Adrenal gland (tissue), 12 donors: ENCODE measurements around the gene USP49. TPM values are rescaled to one million over a fixed set of nuclear protein-coding genes. Genes with fewer than 3 reads are reported as not detected.

Experiments used
- DNase-seq, 7 donors: peaks; one replicate each; pipeline ENCODE4 v3.0.0-alpha.2; 2019 to 2020
- H3K27ac ChIP-seq, 5 donors: fragments of 200-600 bp; sonication (generic) in 4 of 5; 1 replicate in 3 of 5; 2 replicates in 2 of 5; pipeline versions ENCODE4 v1.5.1 to v1.8.0; 2016 to 2020; ENCODE audit warnings: mild to moderate bottlenecking in 1 of 5
- H3K27me3 ChIP-seq: fragments of 200-600 bp; 2 replicates; pipeline ENCODE4 v1.8.0; 2021
- H3K36me3 ChIP-seq, 2 donors: fragments of 200-600 bp; replicated peaks in 1 of 2; 1 replicate in 1 of 2; 2 replicates in 1 of 2; pipeline versions ENCODE4 v1.5.1 to v1.8.0; 2018 to 2022
- H3K4me1 ChIP-seq, 2 donors: fragments of 200-600 bp; replicated peaks in 1 of 2; 1 replicate in 1 of 2; 2 replicates in 1 of 2; pipeline versions ENCODE4 v1.5.1 to v1.8.0; 2018 to 2021
- H3K4me3 ChIP-seq, 4 donors: fragments of 200-600 bp; sonication (generic) in 3 of 4; one replicate each; pipeline ENCODE4 v1.5.1; 2016 to 2018
- H3K9me3 ChIP-seq, 3 donors: fragments of 200-600 bp; sonication (generic) in 1 of 3; replicated peaks in 1 of 3; 1 replicate in 2 of 3; 2 replicates in 1 of 3; pipeline versions ENCODE4 v1.5.1 to v1.8.0; 2016 to 2021
- CTCF ChIP-seq, 6 experiments: fragments of 450-650 bp in 4 of 6; fragments of 200-600 bp in 2 of 6; sonication (generic) in 1 of 6; IDR thresholded peaks; 1 replicate in 5 of 6; 2 replicates in 1 of 6; pipeline versions ENCODE4 v1.5.1 to v1.8.0; 2016 to 2021; ENCODE audit warnings: antibody characterized with exemption in 6 of 6, mild to moderate bottlenecking in 2 of 6, moderate library complexity in 1 of 6
- POLR2A ChIP-seq, 2 donors: fragments of 450-650 bp; IDR thresholded peaks; one replicate each; pipeline ENCODE4 v1.6.1; 2017; ENCODE audit warnings: antibody characterized with exemption in 2 of 2, mild to moderate bottlenecking in 2 of 2, moderate library complexity in 1 of 2
- WGBS, 4 donors: extraction: QIAGEN DNeasy Blood & Tissue Kit in 2 of 4; methylation state at CpG; one replicate each; pipeline versions ENCODE4 v1.1.5 to v1.1.7; 2013 to 2017; 5-methylcytosine and 5-hydroxymethylcytosine counted together
- intact Hi-C, 2 donors: fragments of 100-400 bp; cut with DNase I; formaldehyde crosslinking; loops; one replicate each; pipeline versions ENCODE4 v1.14.1 to v1.15.0; 2022 to 2023
- polyA plus RNA-seq, 3 donors: library from polyadenylated mRNA; stranded (reverse); fragments of 200-250 nt in 2 of 3; fragments of 350-450 nt in 1 of 3; fragmentation: Illumina TruSeq in 1 of 3; extraction: RNeasy Lipid Tissue Mini Kit (QIAGEN cat#74804) in 1 of 3; gene quantifications; one replicate each; pipeline ENCODE4 v1.2.3, GENCODE V29; 2013 to 2014
- total RNA-seq, 9 donors: library from RNA; depleted of rRNA in 4 of 9; stranded (reverse); fragments of >200 nt in 4 of 9; fragments of 120-200 nt in 1 of 9; fragmentation: NEBNext Ultra II Directional in 1 of 9; extraction: Animal tissue kit (Norgen Biotek cat#: 25700) in 1 of 9; gene quantifications; one replicate each; pipeline versions ENCODE4 v1.1.0 to v1.2.4, GENCODE V29; 2013 to 2023
- donor health status: healthy with polysubstance abuse.
- donor health status: Bipolar disorder and iron deficiency.
- donor health status: DM: yes; HTN: yes; CAD: no.
- donor health status: DM: no; HTN: no; CAD: no.
- donor health status: DM: no; HTN: no; CAD: no.
- donor health status: DM: yes; HTN: yes; CAD: no.

Gene USP49
- total and polyA plus RNA-seq, 12 donors: 1.5 to 6.2 (median 3.4) TPM

GRCh38 chr6:41763470-41763869 is 131.7 kb downstream of the USP49 start:
- no peak for DNase-seq
- intact Hi-C loops: no loop called here
- WGBS, 4 donors: 0 to 30% (median 18%) methylated on average over 1 to 2 of the region's 2 CpGs
- H3K27ac ChIP-seq: no peak overlapping the region
- H3K27me3 ChIP-seq: no peaks in the 10 kb centered on the region
- H3K4me1 ChIP-seq: peaks cover 0 to 10% of the 10 kb centered on the region in 2 donors
- no peaks in the 10 kb centered on the region for H3K36me3 ChIP-seq
- TF ChIP-seq POLR2A (IDR thresholded peaks at IDR 0.05): no peak
- no peak for TF ChIP-seq CTCF (IDR thresholded peaks at IDR 0.05)
- H3K4me3 ChIP-seq: no peak overlapping the region
- no peaks in the 10 kb centered on the region for H3K9me3 ChIP-seq

DNA sequence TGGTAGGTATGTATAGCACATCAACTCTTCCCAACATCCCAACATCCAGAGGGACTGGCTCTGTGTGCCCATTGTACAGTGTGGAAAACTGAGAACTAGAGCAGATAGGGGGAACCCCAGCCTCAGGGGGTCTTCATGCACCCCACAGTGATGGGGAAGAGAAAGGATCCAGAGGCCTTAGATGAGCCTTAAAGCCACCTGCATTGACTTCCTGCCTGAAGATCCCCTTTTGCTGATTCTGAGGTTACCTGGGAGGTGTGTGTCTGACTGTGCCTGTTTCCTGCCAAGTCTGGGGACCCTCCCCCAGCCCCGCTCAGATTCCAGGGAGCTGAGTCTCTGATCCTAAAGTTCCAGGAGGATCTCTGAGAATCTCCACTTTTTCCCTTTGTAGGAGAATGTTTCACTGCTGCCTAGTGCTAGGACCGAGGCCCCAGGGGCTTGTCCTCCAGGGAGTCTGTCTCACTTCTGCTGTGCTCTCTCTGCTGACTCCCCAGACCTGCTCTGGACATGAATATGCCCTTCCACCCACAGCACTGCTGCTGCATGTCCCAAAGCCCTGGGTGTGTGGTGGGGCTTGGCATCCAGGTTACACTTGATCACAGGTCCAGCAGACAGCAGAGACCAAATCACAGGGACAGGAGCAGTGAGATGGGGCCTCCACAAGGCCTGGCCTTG is 135.1 kb downstream of the USP49 start:
- no peak for DNase-seq
- WGBS, 4 donors: 70 to 100% (median 85%) methylated on average over 2 of the region's 2 CpGs
- H3K9me3 ChIP-seq: no peaks in the 10 kb centered on the region

DNA sequence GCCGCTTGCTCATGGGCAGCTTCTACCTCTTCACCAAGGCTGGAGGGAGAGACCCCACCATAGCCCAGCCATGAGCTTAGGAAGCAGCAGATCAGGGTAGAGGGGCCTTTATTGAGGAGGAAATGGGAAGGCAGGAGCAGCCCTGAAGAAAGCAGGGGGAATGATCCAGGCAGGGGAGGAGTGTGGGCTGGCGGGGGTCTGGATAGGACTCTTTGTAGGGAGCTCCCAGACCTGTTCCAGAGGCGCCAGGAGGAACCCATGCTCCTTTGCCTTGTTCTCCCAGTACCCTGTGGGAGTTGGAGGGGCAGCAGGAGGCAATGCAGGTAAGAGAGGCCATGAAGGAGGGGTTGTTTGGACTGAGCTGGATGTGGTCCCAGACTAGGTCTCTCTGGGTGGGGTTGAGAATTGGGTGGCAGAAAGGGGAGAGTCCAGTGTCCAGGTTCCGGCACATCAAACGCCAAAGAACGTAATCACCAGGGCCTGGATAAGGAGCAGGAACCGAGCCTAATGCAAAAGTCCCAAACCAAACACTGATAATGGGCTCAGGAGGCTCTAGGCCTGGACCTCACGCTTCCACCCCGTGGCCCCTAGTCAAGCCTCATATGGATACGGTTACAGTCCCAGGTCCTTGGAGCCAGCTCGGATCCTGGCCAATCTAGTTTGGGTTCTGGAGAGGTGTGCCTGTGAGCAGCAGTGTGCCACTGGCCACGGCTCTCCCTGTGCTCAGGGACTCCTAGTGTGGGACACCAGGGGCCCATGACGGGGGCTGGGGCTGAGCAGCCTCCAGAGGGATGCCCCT is 135.9 kb downstream of the USP49 start:
- WGBS, 4 donors: 91 to 94% (median 93%) methylated on average over 7 to 13 of the region's 13 CpGs
- no peaks in the 10 kb centered on the region for H3K9me3 ChIP-seq
- no peak overlapping the region for H3K4me3 ChIP-seq
- no peak for DNase-seq
- TF ChIP-seq POLR2A (IDR thresholded peaks at IDR 0.05) (no peak), CTCF (IDR thresholded peaks at IDR 0.05) (no peak)
- intact Hi-C loops: no loop called here
- H3K27ac ChIP-seq: no peak overlapping the region
- no peaks in the 10 kb centered on the region for H3K36me3 ChIP-seq
- H3K27me3 ChIP-seq: no peaks in the 10 kb centered on the region
- no peaks in the 10 kb centered on the region for H3K4me1 ChIP-seq

More for the DNA sequence above, 135.1 kb downstream of the USP49 start:
- Histone ChIP-seq H3K27ac (no peak overlapping the region), H3K36me3 (no peaks in the 10 kb centered on the region), H3K4me1 (no peaks in the 10 kb centered on the region), H3K4me3 (no peak overlapping the region), H3K27me3 (no peaks in the 10 kb centered on the region)
- no peak for TF ChIP-seq POLR2A (IDR thresholded peaks at IDR 0.05)
- intact Hi-C loops: no loop called here

DNA sequence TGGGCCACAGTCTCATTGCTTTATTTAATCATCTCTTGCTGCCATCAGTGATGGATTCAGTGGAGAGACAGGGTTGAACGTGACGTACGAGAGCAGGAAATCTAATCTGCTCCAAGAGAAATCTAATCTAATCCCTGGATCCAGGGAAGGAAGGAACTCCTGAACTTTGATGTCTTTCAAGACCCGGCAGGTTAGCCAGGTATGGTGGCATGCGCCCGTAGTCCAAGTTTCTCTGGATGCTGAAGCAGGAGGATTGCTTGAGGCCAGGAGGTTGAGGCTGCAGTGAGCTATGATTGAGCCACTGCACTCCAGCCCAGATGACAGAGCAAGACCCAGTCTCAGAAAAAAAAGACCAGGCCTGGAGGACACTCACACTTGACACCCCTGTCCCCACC is 136.5 kb downstream of the USP49 start:
- Histone ChIP-seq H3K9me3 (no peaks in the 10 kb centered on the region), H3K36me3 (no peaks in the 10 kb centered on the region), H3K4me3 (no peak overlapping the region), H3K27ac (no peak overlapping the region), H3K4me1 (no peaks in the 10 kb centered on the region), H3K27me3 (no peaks in the 10 kb centered on the region)
- no peak for DNase-seq
- intact Hi-C loops: no loop called here
- 86 to 91% (median 88%) methylated on average over 6 of the region's 6 CpGs for WGBS, 4 donors
- no peak for TF ChIP-seq CTCF (IDR thresholded peaks at IDR 0.05)
- no peak for TF ChIP-seq POLR2A (IDR thresholded peaks at IDR 0.05)
